WTC11 (cell line): ENCODE results near the gene NKAIN2. TPM values are rescaled to one million over a fixed set of nuclear protein-coding genes. Genes with fewer than 3 reads are reported as not detected.
A peak's percentile ranks its signal among the peaks of the same experiment; 100 is the strongest.

Source experiments
- ATAC-seq: fragments of 200-7000 bp; cut with Tn5 transposase; 2 replicates; pipeline ENCODE4 v1.10.0; 2021; ENCODE audit warnings: mild to moderate bottlenecking, moderate library complexity
- CTCF ChIA-PET: fragments of 300-600 bp; sonication (Branson Sonifier 250); formaldehyde crosslinking; loops from one replicate; lab custom pipeline; 2021; ENCODE audit warnings: antibody characterized with exemption; lab: Charles Lee
- POLR2A ChIA-PET: fragments of 350-600 bp; sonication (Branson Sonifier 250); formaldehyde crosslinking; loops from one replicate; lab custom pipeline; 2021; ENCODE audit warnings: antibody characterized with exemption; lab: Charles Lee
- DNase-seq: peaks from one replicate; pipeline ENCODE4 v3.0.0; 2021; ENCODE audit warnings: low spot score
- H3K27ac Mint-ChIP-seq: 2 replicates; pipeline ENCODE4 v1.8.0; 2021; ENCODE audit warnings: mixed read lengths
- H3K27me3 Mint-ChIP-seq: 2 replicates; pipeline ENCODE4 v1.8.0; 2021; ENCODE audit warnings: low read depth, mild to moderate bottlenecking, moderate library complexity, mixed read lengths
- H3K36me3 Mint-ChIP-seq: 2 replicates; pipeline ENCODE4 v1.8.0; 2021; ENCODE audit warnings: mixed read lengths
- H3K4me1 Mint-ChIP-seq: 2 replicates; pipeline ENCODE4 v1.8.0; 2022; ENCODE audit warnings: mixed read lengths
- H3K4me3 Mint-ChIP-seq: 2 replicates; pipeline ENCODE4 v1.8.0; 2021; ENCODE audit warnings: mild to moderate bottlenecking, moderate library complexity, mixed read lengths
- H3K9me3 Mint-ChIP-seq: 2 replicates; pipeline ENCODE4 v1.8.0; 2021; ENCODE audit warnings: mixed read lengths
- ESRRA ChIP-seq: sonication (generic); formaldehyde crosslinking; IDR thresholded peaks from 2 replicates; pipeline ENCODE4 v1.8.1; 2022; ENCODE audit warnings: mild to moderate bottlenecking, missing genetic modification reagents, borderline replicate concordance
- FOXK1 ChIP-seq: sonication (generic); formaldehyde crosslinking; IDR thresholded peaks from 2 replicates; pipeline ENCODE4 v1.8.0; 2022; ENCODE audit warnings: mild to moderate bottlenecking, moderate library complexity, missing genetic modification reagents
- GABPB1 ChIP-seq: sonication (generic); formaldehyde crosslinking; IDR thresholded peaks from 2 replicates; pipeline ENCODE4 v1.8.1; 2023; ENCODE audit warnings: mild to moderate bottlenecking, missing genetic modification reagents
- GTF2I ChIP-seq: fragments of 250-450 bp; sonication (Bioruptor Pico); conservative IDR thresholded peaks from 2 replicates; pipeline ENCODE4 v1.4.0; 2021; ENCODE audit warnings: mild to moderate bottlenecking
- MYBL2 ChIP-seq: sonication (generic); formaldehyde crosslinking; IDR thresholded peaks from 2 replicates; pipeline ENCODE4 v1.8.1; 2023; ENCODE audit warnings: mild to moderate bottlenecking, moderate library complexity, missing genetic modification reagents
- NFYB ChIP-seq: sonication (generic); formaldehyde crosslinking; conservative IDR thresholded peaks from 2 replicates; pipeline ENCODE4 v1.8.0; 2022; ENCODE audit warnings: low read depth, missing genetic modification reagents
- NR2C2 ChIP-seq: sonication (generic); formaldehyde crosslinking; IDR thresholded peaks from 2 replicates; pipeline ENCODE4 v1.8.0; 2022; ENCODE audit warnings: mild to moderate bottlenecking, missing genetic modification reagents
- OVOL2 ChIP-seq: fragments of 250-450 bp; sonication (Bioruptor Pico); IDR thresholded peaks from 2 replicates; pipeline ENCODE4 v1.9.0; 2021; ENCODE audit warnings: mild to moderate bottlenecking, borderline replicate concordance
- PRRX2 ChIP-seq: fragments of 250-450 bp; sonication (Bioruptor Pico); IDR thresholded peaks from 2 replicates; pipeline ENCODE4 v1.8.0; 2021; ENCODE audit warnings: mild to moderate bottlenecking
- TP53 ChIP-seq: sonication (generic); formaldehyde crosslinking; IDR thresholded peaks from 2 replicates; pipeline ENCODE4 v1.8.1; 2023; ENCODE audit warnings: mild to moderate bottlenecking, missing genetic modification reagents
- ZNF121 ChIP-seq: sonication (generic); formaldehyde crosslinking; IDR thresholded peaks from 2 replicates; pipeline ENCODE4 v1.8.0; 2023; ENCODE audit warnings: missing genetic modification reagents
- ZNF138 ChIP-seq: sonication (generic); formaldehyde crosslinking; conservative IDR thresholded peaks from 2 replicates; pipeline ENCODE4 v1.8.1; 2022; ENCODE audit warnings: mild to moderate bottlenecking, moderate library complexity, missing genetic modification reagents
- total RNA-seq: library from RNA; stranded (reverse); gene quantifications from 3 replicates; pipeline ENCODE4 v1.2.3, GENCODE V29; 2021
- TF ChIP-seq, protein P1 (sequence below): fragments of 250-450 bp; sonication (Bioruptor Pico); IDR thresholded peaks from 2 replicates; pipeline ENCODE4 v1.9.0; 2021; ENCODE audit warnings: mild to moderate bottlenecking, borderline replicate concordance
- TF ChIP-seq, protein P2 (sequence below): fragments of 250-450 bp; sonication (Bioruptor Pico); IDR thresholded peaks from 2 replicates; pipeline ENCODE4 v2.1.2; 2022; ENCODE audit warnings: mild to moderate bottlenecking, moderate library complexity
- TF ChIP-seq, protein P3 (sequence below): fragments of 250-450 bp; sonication (Bioruptor Pico); IDR thresholded peaks from 2 replicates; pipeline ENCODE4 v1.8.0; 2021; ENCODE audit warnings: mild to moderate bottlenecking
- TF ChIP-seq, protein P4 (sequence below): sonication (generic); formaldehyde crosslinking; IDR thresholded peaks from 2 replicates; pipeline ENCODE4 v1.8.1; 2023; ENCODE audit warnings: mild to moderate bottlenecking, moderate library complexity, missing genetic modification reagents
- TF ChIP-seq, protein P5 (sequence below): sonication (generic); formaldehyde crosslinking; IDR thresholded peaks from 2 replicates; pipeline ENCODE4 v1.8.0; 2023; ENCODE audit warnings: mild to moderate bottlenecking, missing genetic modification reagents
- TF ChIP-seq, protein P6 (sequence below): sonication (generic); formaldehyde crosslinking; IDR thresholded peaks from 2 replicates; pipeline ENCODE4 v1.8.1; 2023; ENCODE audit warnings: mild to moderate bottlenecking, missing genetic modification reagents, borderline replicate concordance
- TF ChIP-seq, protein P7 (sequence below): sonication (generic); formaldehyde crosslinking; IDR thresholded peaks from 2 replicates; pipeline ENCODE4 v1.8.0; 2022; ENCODE audit warnings: mild to moderate bottlenecking, missing genetic modification reagents

NKAIN2 gene
- total RNA-seq, 1 experiment from 2014 or later: 0.33 TPM

DNA sequence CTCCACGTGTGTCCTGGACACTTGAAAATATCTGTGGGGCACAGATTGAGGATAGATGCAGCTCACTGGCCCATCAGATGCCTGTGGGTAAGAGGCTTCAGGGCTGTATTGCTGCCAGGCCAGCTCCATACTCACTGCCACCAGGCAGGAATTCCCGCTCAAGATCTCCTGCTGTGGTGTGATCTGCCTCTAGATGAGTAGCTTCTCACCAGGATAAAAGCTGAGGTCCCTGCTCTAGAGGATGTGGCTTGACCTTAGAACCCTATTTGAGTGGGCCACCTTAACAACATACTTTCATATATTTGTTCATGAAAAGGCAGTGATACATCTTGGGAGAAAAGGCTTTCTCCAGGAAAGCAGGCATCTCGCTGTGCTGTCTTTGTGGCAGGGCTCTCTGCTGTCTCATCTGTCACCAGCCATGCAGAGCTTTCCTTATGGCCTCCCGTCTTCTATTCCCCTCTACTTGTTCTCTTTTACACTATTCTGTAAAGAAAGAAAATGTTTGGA, 992.9 kb downstream of the NKAIN2 start:
- Mint-ChIP-seq H3K9me3 (no peaks in the 10 kb centered on the region), H3K4me3 (no peak overlapping the region), H3K27me3 (no peaks in the 10 kb centered on the region), H3K4me1 (peaks cover 12% of the 10 kb centered on the region), H3K36me3 (no peaks in the 10 kb centered on the region), H3K27ac (no peak overlapping the region)
- ChIA-PET CTCF (interaction anchor here (0.5 to 1.6 kb wide), 14 partner anchors 10 to 1385 kb away, joined by 3 to 14 read pairs (median 4); no protein-coding TSS in a partner anchor), POLR2A (no interaction called here)
- ATAC-seq (peak; percentile 73), DNase-seq (no peak)
- TF ChIP-seq NFYB (CRISPR knock-in tag) (no peak), ZNF121 (CRISPR knock-in tag) (no peak), GABPB1 (CRISPR knock-in tag) (no peak)

DNA sequence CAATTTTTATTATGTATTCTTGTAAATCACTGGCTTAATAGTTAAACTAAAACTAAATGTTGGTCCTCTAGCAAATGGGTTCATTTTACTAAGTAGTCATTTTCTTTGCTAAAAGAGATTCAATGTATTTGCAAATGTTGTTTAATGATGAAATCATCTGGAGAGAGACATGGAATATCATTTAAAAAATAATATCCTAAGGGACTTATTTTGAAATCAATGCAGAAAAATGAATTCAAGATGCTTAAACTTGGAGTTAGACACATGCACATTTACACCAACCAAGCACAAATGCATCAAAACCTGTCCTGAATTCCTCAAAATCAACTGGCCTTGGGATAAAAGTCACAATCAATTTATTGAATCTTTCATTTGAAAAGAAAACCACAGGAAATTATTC, 993.6 kb downstream of the NKAIN2 start:
- ATAC-seq (no peak), DNase-seq (no peak)
- Mint-ChIP-seq H3K27ac (no peak overlapping the region), H3K4me1 (peaks cover 12% of the 10 kb centered on the region), H3K9me3 (no peaks in the 10 kb centered on the region), H3K36me3 (no peaks in the 10 kb centered on the region), H3K4me3 (no peak overlapping the region), H3K27me3 (no peaks in the 10 kb centered on the region)
- POLR2A ChIA-PET: no interaction called here
- CTCF ChIA-PET: no interaction called here
- no peak for TF ChIP-seq NR2C2 (CRISPR knock-in tag)
- TF ChIP-seq, protein P1, sequence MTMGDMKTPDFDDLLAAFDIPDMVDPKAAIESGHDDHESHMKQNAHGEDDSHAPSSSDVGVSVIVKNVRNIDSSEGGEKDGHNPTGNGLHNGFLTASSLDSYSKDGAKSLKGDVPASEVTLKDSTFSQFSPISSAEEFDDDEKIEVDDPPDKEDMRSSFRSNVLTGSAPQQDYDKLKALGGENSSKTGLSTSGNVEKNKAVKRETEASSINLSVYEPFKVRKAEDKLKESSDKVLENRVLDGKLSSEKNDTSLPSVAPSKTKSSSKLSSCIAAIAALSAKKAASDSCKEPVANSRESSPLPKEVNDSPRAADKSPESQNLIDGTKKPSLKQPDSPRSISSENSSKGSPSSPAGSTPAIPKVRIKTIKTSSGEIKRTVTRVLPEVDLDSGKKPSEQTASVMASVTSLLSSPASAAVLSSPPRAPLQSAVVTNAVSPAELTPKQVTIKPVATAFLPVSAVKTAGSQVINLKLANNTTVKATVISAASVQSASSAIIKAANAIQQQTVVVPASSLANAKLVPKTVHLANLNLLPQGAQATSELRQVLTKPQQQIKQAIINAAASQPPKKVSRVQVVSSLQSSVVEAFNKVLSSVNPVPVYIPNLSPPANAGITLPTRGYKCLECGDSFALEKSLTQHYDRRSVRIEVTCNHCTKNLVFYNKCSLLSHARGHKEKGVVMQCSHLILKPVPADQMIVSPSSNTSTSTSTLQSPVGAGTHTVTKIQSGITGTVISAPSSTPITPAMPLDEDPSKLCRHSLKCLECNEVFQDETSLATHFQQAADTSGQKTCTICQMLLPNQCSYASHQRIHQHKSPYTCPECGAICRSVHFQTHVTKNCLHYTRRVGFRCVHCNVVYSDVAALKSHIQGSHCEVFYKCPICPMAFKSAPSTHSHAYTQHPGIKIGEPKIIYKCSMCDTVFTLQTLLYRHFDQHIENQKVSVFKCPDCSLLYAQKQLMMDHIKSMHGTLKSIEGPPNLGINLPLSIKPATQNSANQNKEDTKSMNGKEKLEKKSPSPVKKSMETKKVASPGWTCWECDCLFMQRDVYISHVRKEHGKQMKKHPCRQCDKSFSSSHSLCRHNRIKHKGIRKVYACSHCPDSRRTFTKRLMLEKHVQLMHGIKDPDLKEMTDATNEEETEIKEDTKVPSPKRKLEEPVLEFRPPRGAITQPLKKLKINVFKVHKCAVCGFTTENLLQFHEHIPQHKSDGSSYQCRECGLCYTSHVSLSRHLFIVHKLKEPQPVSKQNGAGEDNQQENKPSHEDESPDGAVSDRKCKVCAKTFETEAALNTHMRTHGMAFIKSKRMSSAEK (CRISPR knock-in tag): no peak
- no peak for TF ChIP-seq MYBL2 (CRISPR knock-in tag)
- no peak for TF ChIP-seq PRRX2 (CRISPR knock-in tag)
- TF ChIP-seq, protein P2, sequence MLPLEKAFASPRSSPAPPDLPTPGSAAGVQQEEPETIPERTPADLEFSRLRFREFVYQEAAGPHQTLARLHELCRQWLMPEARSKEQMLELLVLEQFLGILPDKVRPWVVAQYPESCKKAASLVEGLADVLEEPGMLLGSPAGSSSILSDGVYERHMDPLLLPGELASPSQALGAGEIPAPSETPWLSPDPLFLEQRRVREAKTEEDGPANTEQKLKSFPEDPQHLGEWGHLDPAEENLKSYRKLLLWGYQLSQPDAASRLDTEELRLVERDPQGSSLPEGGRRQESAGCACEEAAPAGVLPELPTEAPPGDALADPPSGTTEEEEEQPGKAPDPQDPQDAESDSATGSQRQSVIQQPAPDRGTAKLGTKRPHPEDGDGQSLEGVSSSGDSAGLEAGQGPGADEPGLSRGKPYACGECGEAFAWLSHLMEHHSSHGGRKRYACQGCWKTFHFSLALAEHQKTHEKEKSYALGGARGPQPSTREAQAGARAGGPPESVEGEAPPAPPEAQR (CRISPR knock-in tag): no peak
- TF ChIP-seq GTF2I (CRISPR knock-in tag): no peak
- TF ChIP-seq, protein P3, sequence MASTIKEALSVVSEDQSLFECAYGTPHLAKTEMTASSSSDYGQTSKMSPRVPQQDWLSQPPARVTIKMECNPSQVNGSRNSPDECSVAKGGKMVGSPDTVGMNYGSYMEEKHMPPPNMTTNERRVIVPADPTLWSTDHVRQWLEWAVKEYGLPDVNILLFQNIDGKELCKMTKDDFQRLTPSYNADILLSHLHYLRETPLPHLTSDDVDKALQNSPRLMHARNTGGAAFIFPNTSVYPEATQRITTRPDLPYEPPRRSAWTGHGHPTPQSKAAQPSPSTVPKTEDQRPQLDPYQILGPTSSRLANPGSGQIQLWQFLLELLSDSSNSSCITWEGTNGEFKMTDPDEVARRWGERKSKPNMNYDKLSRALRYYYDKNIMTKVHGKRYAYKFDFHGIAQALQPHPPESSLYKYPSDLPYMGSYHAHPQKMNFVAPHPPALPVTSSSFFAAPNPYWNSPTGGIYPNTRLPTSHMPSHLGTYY (CRISPR knock-in tag): no peak
- TF ChIP-seq ESRRA (CRISPR knock-in tag): no peak
- TF ChIP-seq, protein P4, sequence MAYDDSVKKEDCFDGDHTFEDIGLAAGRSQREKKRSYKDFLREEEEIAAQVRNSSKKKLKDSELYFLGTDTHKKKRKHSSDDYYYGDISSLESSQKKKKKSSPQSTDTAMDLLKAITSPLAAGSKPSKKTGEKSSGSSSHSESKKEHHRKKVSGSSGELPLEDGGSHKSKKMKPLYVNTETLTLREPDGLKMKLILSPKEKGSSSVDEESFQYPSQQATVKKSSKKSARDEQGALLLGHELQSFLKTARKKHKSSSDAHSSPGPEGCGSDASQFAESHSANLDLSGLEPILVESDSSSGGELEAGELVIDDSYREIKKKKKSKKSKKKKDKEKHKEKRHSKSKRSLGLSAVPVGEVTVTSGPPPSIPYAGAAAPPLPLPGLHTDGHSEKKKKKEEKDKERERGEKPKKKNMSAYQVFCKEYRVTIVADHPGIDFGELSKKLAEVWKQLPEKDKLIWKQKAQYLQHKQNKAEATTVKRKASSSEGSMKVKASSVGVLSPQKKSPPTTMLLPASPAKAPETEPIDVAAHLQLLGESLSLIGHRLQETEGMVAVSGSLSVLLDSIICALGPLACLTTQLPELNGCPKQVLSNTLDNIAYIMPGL (CRISPR knock-in tag): no peak
- no peak for TF ChIP-seq TP53 (CRISPR knock-in tag)
- no peak for TF ChIP-seq FOXK1 (CRISPR knock-in tag)
- TF ChIP-seq, protein P5, sequence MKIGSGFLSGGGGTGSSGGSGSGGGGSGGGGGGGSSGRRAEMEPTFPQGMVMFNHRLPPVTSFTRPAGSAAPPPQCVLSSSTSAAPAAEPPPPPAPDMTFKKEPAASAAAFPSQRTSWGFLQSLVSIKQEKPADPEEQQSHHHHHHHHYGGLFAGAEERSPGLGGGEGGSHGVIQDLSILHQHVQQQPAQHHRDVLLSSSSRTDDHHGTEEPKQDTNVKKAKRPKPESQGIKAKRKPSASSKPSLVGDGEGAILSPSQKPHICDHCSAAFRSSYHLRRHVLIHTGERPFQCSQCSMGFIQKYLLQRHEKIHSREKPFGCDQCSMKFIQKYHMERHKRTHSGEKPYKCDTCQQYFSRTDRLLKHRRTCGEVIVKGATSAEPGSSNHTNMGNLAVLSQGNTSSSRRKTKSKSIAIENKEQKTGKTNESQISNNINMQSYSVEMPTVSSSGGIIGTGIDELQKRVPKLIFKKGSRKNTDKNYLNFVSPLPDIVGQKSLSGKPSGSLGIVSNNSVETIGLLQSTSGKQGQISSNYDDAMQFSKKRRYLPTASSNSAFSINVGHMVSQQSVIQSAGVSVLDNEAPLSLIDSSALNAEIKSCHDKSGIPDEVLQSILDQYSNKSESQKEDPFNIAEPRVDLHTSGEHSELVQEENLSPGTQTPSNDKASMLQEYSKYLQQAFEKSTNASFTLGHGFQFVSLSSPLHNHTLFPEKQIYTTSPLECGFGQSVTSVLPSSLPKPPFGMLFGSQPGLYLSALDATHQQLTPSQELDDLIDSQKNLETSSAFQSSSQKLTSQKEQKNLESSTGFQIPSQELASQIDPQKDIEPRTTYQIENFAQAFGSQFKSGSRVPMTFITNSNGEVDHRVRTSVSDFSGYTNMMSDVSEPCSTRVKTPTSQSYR (CRISPR knock-in tag): no peak
- TF ChIP-seq, protein P6, sequence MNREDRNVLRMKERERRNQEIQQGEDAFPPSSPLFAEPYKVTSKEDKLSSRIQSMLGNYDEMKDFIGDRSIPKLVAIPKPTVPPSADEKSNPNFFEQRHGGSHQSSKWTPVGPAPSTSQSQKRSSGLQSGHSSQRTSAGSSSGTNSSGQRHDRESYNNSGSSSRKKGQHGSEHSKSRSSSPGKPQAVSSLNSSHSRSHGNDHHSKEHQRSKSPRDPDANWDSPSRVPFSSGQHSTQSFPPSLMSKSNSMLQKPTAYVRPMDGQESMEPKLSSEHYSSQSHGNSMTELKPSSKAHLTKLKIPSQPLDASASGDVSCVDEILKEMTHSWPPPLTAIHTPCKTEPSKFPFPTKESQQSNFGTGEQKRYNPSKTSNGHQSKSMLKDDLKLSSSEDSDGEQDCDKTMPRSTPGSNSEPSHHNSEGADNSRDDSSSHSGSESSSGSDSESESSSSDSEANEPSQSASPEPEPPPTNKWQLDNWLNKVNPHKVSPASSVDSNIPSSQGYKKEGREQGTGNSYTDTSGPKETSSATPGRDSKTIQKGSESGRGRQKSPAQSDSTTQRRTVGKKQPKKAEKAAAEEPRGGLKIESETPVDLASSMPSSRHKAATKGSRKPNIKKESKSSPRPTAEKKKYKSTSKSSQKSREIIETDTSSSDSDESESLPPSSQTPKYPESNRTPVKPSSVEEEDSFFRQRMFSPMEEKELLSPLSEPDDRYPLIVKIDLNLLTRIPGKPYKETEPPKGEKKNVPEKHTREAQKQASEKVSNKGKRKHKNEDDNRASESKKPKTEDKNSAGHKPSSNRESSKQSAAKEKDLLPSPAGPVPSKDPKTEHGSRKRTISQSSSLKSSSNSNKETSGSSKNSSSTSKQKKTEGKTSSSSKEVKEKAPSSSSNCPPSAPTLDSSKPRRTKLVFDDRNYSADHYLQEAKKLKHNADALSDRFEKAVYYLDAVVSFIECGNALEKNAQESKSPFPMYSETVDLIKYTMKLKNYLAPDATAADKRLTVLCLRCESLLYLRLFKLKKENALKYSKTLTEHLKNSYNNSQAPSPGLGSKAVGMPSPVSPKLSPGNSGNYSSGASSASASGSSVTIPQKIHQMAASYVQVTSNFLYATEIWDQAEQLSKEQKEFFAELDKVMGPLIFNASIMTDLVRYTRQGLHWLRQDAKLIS (CRISPR knock-in tag): no peak
- no peak for TF ChIP-seq OVOL2 (CRISPR knock-in tag)
- TF ChIP-seq ZNF138 (CRISPR knock-in tag): no peak
- TF ChIP-seq, protein P7, sequence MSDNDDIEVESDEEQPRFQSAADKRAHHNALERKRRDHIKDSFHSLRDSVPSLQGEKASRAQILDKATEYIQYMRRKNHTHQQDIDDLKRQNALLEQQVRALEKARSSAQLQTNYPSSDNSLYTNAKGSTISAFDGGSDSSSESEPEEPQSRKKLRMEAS (CRISPR knock-in tag): no peak
